Measurements from ENCODE around the gene SPATA16.
"Not testable (repeated sequence)": the region's sequence is repeated elsewhere in the genome, so short reads cannot be mapped to it uniquely, and the experiment has no call there.

DNA sequence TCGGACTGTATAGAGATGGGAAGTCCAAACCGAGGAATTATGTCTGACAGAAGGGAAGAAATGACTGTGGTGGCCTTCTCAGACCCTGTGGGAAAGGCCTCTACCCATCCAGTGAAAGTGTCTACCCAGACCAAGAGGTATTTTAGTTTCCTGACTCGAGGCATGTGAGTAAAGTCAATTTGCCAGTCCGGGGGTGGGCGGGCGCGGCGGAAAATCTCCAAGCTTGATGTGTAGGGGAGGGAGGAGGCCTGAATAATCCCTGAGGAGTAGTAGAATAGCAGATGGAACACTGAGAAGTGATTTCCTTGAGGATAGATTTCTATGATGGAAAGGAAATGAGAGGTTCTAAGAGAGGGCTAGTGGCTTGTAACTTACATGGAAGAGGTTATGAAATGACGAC, 15.5 kb upstream of the SPATA16 start:
- TF ChIP-seq, protein P1, sequence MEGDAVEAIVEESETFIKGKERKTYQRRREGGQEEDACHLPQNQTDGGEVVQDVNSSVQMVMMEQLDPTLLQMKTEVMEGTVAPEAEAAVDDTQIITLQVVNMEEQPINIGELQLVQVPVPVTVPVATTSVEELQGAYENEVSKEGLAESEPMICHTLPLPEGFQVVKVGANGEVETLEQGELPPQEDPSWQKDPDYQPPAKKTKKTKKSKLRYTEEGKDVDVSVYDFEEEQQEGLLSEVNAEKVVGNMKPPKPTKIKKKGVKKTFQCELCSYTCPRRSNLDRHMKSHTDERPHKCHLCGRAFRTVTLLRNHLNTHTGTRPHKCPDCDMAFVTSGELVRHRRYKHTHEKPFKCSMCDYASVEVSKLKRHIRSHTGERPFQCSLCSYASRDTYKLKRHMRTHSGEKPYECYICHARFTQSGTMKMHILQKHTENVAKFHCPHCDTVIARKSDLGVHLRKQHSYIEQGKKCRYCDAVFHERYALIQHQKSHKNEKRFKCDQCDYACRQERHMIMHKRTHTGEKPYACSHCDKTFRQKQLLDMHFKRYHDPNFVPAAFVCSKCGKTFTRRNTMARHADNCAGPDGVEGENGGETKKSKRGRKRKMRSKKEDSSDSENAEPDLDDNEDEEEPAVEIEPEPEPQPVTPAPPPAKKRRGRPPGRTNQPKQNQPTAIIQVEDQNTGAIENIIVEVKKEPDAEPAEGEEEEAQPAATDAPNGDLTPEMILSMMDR (IDR thresholded peaks at IDR 0.05) = not testable (repeated sequence)
- not testable (repeated sequence) for TF ChIP-seq POLR2A (IDR thresholded peaks at IDR 0.05)

Data from lower leg skin (tissue), 3 donors.